ENCODE measurements around the gene C11orf54.

DNA sequence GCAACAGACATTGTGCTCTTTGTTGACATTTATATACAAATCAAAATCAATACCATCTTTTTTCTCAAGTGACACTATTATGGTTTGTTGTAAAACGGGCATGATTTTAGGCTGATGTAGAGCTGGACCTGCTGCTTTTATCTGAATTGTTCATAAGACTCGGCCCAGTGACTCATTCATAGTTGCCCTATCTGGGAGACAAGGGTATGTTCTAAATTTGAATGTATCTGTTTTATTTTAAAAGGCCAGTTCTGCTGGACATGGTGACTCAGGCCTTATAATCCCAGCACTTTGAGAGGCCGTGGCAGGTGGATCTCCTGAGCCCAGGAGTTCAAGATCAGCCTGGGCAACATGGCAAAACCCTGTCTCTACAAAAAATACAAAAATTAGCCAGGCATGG, 40.6 kb upstream of the C11orf54 start:
- TF ChIP-seq, protein P1, sequence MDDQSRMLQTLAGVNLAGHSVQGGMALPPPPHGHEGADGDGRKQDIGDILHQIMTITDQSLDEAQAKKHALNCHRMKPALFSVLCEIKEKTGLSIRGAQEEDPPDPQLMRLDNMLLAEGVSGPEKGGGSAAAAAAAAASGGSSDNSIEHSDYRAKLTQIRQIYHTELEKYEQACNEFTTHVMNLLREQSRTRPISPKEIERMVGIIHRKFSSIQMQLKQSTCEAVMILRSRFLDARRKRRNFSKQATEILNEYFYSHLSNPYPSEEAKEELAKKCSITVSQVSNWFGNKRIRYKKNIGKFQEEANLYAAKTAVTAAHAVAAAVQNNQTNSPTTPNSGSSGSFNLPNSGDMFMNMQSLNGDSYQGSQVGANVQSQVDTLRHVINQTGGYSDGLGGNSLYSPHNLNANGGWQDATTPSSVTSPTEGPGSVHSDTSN (IDR thresholded peaks at IDR 0.05) = no peak
- TF ChIP-seq, protein P2, sequence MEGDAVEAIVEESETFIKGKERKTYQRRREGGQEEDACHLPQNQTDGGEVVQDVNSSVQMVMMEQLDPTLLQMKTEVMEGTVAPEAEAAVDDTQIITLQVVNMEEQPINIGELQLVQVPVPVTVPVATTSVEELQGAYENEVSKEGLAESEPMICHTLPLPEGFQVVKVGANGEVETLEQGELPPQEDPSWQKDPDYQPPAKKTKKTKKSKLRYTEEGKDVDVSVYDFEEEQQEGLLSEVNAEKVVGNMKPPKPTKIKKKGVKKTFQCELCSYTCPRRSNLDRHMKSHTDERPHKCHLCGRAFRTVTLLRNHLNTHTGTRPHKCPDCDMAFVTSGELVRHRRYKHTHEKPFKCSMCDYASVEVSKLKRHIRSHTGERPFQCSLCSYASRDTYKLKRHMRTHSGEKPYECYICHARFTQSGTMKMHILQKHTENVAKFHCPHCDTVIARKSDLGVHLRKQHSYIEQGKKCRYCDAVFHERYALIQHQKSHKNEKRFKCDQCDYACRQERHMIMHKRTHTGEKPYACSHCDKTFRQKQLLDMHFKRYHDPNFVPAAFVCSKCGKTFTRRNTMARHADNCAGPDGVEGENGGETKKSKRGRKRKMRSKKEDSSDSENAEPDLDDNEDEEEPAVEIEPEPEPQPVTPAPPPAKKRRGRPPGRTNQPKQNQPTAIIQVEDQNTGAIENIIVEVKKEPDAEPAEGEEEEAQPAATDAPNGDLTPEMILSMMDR (IDR thresholded peaks at IDR 0.05) = no peak
- no peak for TF ChIP-seq POLR2A (IDR thresholded peaks at IDR 0.05; ENCODE audit: low read length)
- TF ChIP-seq KDM1A (IDR thresholded peaks at IDR 0.05; ENCODE audit: low read depth) = no peak
- TF ChIP-seq, protein P3, sequence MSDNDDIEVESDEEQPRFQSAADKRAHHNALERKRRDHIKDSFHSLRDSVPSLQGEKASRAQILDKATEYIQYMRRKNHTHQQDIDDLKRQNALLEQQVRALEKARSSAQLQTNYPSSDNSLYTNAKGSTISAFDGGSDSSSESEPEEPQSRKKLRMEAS (IDR thresholded peaks at IDR 0.05) = no peak
